GM19463 (cell line): Measurements from ENCODE around the gene FAM200B.

Experiments used
- ATAC-seq: cut with Tn5 transposase; IDR thresholded peaks from one replicate; pipeline ENCODE4 v1.9.1; 2021; ENCODE audit warnings: mild to moderate bottlenecking, moderate library complexity; ENCODE audit not compliant: unreplicated experiment

Gene FAM200B

GRCh38 chr4:15695240-15695699 lies 13.6 kb downstream of the FAM200B start:
- ATAC-seq, result no peak

- no peak for ATAC-seq
These were observed 14.1 kb downstream of the FAM200B start for GRCh38 chr4:15695729-15696128.

- ATAC-seq, result no peak
These were observed 15.2 kb downstream of the FAM200B start for GRCh38 chr4:15696866-15697265.

- ATAC-seq, result peak; percentile 72
These were observed 21.3 kb downstream of the FAM200B start, which contains the start of gene BST1 for GRCh38 chr4:15702941-15703403. Gene BST1, plus strand, starts transcription at chr4:15703065. Its CDS starts 80 bp downstream, at chr4:15703145.

- ATAC-seq, result no peak
These were observed 21.8 kb downstream of the FAM200B start for GRCh38 chr4:15703439-15703838.

GRCh38 chr4:15704129-15704528 lies 22.5 kb downstream of the FAM200B start:
- no peak for ATAC-seq

GRCh38 chr4:15706646-15707362 lies 25.2 kb downstream of the FAM200B start:
- ATAC-seq, result no peak

- ATAC-seq, result no peak
These were observed 25.7 kb downstream of the FAM200B start for GRCh38 chr4:15707363-15707715.

GRCh38 chr4:15711762-15712161 lies 30.1 kb downstream of the FAM200B start:
- ATAC-seq, result no peak

GRCh38 chr4:15712214-15712613 lies 30.6 kb downstream of the FAM200B start:
- no peak for ATAC-seq

- ATAC-seq, result no peak
These were observed 32.5 kb downstream of the FAM200B start for GRCh38 chr4:15714141-15714540.

GRCh38 chr4:15714646-15715435 lies 33.2 kb downstream of the FAM200B start:
- no peak for ATAC-seq

GRCh38 chr4:15716115-15716514 lies 34.5 kb downstream of the FAM200B start:
- ATAC-seq, result no peak

- ATAC-seq, result no peak
These were observed 35.5 kb downstream of the FAM200B start for GRCh38 chr4:15717086-15717485.

- ATAC-seq, result no peak
These were observed 36.2 kb downstream of the FAM200B start for GRCh38 chr4:15717657-15718416.

- ATAC-seq, result no peak
These were observed 36.8 kb downstream of the FAM200B start for GRCh38 chr4:15718465-15718864.

- ATAC-seq, result no peak
These were observed 37.3 kb downstream of the FAM200B start for GRCh38 chr4:15718959-15719358.

- ATAC-seq, result no peak
These were observed 37.9 kb downstream of the FAM200B start for GRCh38 chr4:15719506-15719905.

- ATAC-seq, result no peak
These were observed 39.2 kb downstream of the FAM200B start for GRCh38 chr4:15720851-15721250.

GRCh38 chr4:15725608-15726007 lies 44.0 kb downstream of the FAM200B start:
- no peak for ATAC-seq

- peak; percentile 72 for ATAC-seq
These were observed 48.4 kb downstream of the FAM200B start for GRCh38 chr4:15729910-15730533.
